Liver (tissue), 9 donors: ENCODE measurements around the gene RIIAD1. TPM values are rescaled to one million over a fixed set of nuclear protein-coding genes. Genes with fewer than 3 reads are reported as not detected.

Experiments used
- DNase-seq: peaks from one replicate; pipeline ENCODE4 v3.0.0-alpha.2; 2017; ENCODE audit warnings: low spot score
- H3K27ac ChIP-seq, 2 donors: one replicate each; pipeline ENCODE4 v1.7.0; 2013; ENCODE audit warnings: inconsistent platforms in 2 of 2, low read length in 2 of 2, control low read depth in 1 of 2, low read depth in 1 of 2, mild to moderate bottlenecking in 1 of 2
- H3K27me3 ChIP-seq, 4 donors: one replicate each; pipeline versions ENCODE4 v1.6.1 to v1.7.0; 2013; ENCODE audit warnings: low read length in 3 of 4, inconsistent platforms in 1 of 4, mild to moderate bottlenecking in 1 of 4, moderate library complexity in 1 of 4; ENCODE audit not compliant: control insufficient read depth in 4 of 4, insufficient read depth in 4 of 4
- H3K36me3 ChIP-seq, 4 donors: one replicate each; pipeline versions ENCODE4 v1.6.1 to v1.7.0; 2013; ENCODE audit warnings: low read length in 3 of 4, mild to moderate bottlenecking in 3 of 4, low read depth in 1 of 4, moderate library complexity in 1 of 4; ENCODE audit not compliant: control insufficient read depth in 4 of 4, insufficient read depth in 3 of 4
- H3K4me1 ChIP-seq, 4 donors: one replicate each; pipeline versions ENCODE4 v1.6.1 to v1.7.0; 2013; ENCODE audit warnings: low read length in 3 of 4, mild to moderate bottlenecking in 3 of 4, moderate library complexity in 1 of 4; ENCODE audit not compliant: control insufficient read depth in 4 of 4, insufficient read depth in 4 of 4
- H3K4me3 ChIP-seq, 3 donors: one replicate each; pipeline versions ENCODE4 v1.6.1 to v1.7.0; 2013; ENCODE audit warnings: low read length in 3 of 3, control low read depth in 1 of 3, low read depth in 1 of 3, mild to moderate bottlenecking in 1 of 3
- H3K9ac ChIP-seq, 2 donors: one replicate each; pipeline ENCODE4 v1.7.0; 2013; ENCODE audit warnings: low read length in 2 of 2, mild to moderate bottlenecking in 2 of 2, moderate library complexity in 2 of 2, control low read depth in 1 of 2, low read depth in 1 of 2
- H3K9me3 ChIP-seq, 4 donors: one replicate each; pipeline versions ENCODE4 v1.6.1 to v1.7.0; 2013; ENCODE audit warnings: low read length in 3 of 4; ENCODE audit not compliant: control insufficient read depth in 4 of 4
- EGR1 ChIP-seq, 2 donors: IDR thresholded peaks; 2 replicates each; pipeline ENCODE4 v1.6.1; 2016 to 2018; ENCODE audit warnings: antibody characterized with exemption in 2 of 2, low read depth in 2 of 2
- FOXA2 ChIP-seq: IDR thresholded peaks from 2 replicates; pipeline ENCODE4 v1.6.1; 2016; ENCODE audit warnings: antibody characterized with exemption
- HNF4A ChIP-seq, 2 donors: conservative IDR thresholded peaks; 2 replicates each; pipeline ENCODE4 v1.6.1; 2016; ENCODE audit warnings: antibody characterized with exemption in 2 of 2, mild to moderate bottlenecking in 2 of 2
- HNF4G ChIP-seq: IDR thresholded peaks from 2 replicates; pipeline ENCODE4 v1.6.1; 2016; ENCODE audit warnings: antibody characterized with exemption
- JUND ChIP-seq, 2 donors: IDR thresholded peaks; 2 replicates each; pipeline ENCODE4 v1.6.1; 2016; ENCODE audit warnings: antibody characterized with exemption in 2 of 2
- NR2F2 ChIP-seq: IDR thresholded peaks from 2 replicates; pipeline ENCODE4 v1.6.1; 2016; ENCODE audit warnings: antibody characterized with exemption
- RXRA ChIP-seq, 2 donors: IDR thresholded peaks; 2 replicates each; pipeline ENCODE4 v1.6.1; 2017 to 2018; ENCODE audit warnings: antibody characterized with exemption in 2 of 2, mild to moderate bottlenecking in 1 of 2
- SP1 ChIP-seq: IDR thresholded peaks from 2 replicates; pipeline ENCODE4 v1.6.1; 2018; ENCODE audit warnings: antibody characterized with exemption, mild to moderate bottlenecking
- TAF1 ChIP-seq: conservative IDR thresholded peaks from 2 replicates; pipeline ENCODE4 v1.6.1; 2016; ENCODE audit warnings: antibody characterized with exemption, mild to moderate bottlenecking
- WGBS: extraction: QIAGEN DNeasy Blood & Tissue Kit; methylation state at CpG from one replicate; pipeline ENCODE4 v1.1.7; 2013; 5-methylcytosine and 5-hydroxymethylcytosine counted together
- polyA plus RNA-seq, 2 donors: library from polyadenylated mRNA; stranded (reverse) in 1 of 2; unstranded in 1 of 2; fragments of 200-250 nt in 1 of 2; fragments of >200 nt in 1 of 2; fragmentation: Nextera tagmentation in 1 of 2; extraction: Ambion mirVana in 1 of 2; gene quantifications; one replicate each; pipeline versions ENCODE4 v1.2.1 to v1.2.3, GENCODE V29; 2013 to 2015
- total RNA-seq, 2 donors: library from RNA; depleted of rRNA; stranded (reverse); fragments of >200 nt; gene quantifications; one replicate each; pipeline ENCODE4 v1.2.3, GENCODE V29; 2014
- TF ChIP-seq, protein P1 (sequence below): IDR thresholded peaks from 2 replicates; pipeline ENCODE4 v1.6.1; 2016; ENCODE audit warnings: antibody characterized with exemption
- TF ChIP-seq, protein P2 (sequence below): IDR thresholded peaks from 2 replicates; pipeline ENCODE4 v1.6.1; 2016; ENCODE audit warnings: antibody characterized with exemption, mild to moderate bottlenecking
- TF ChIP-seq, protein P3 (sequence below): fragments of 150-350 bp; IDR thresholded peaks from 2 replicates; pipeline ENCODE4 v1.5.1; 2017; ENCODE audit warnings: improper control_type of control experiment, low read depth, low read length; ENCODE audit not compliant: missing input control
- TF ChIP-seq, protein P4 (sequence below): IDR thresholded peaks from 2 replicates; pipeline ENCODE4 v1.6.1; 2016; ENCODE audit warnings: antibody characterized with exemption
- TF ChIP-seq, protein P5 (sequence below): IDR thresholded peaks from 2 replicates; pipeline ENCODE4 v1.6.1; 2016; ENCODE audit warnings: antibody characterized with exemption
- donor health status: healthy.
- donor health status: healthy.
- donor health status: healthy.
- donor health status: healthy.
- donor health status: healthy.

RIIAD1 gene
- total and polyA plus RNA-seq, 4 donors: not detected

DNA sequence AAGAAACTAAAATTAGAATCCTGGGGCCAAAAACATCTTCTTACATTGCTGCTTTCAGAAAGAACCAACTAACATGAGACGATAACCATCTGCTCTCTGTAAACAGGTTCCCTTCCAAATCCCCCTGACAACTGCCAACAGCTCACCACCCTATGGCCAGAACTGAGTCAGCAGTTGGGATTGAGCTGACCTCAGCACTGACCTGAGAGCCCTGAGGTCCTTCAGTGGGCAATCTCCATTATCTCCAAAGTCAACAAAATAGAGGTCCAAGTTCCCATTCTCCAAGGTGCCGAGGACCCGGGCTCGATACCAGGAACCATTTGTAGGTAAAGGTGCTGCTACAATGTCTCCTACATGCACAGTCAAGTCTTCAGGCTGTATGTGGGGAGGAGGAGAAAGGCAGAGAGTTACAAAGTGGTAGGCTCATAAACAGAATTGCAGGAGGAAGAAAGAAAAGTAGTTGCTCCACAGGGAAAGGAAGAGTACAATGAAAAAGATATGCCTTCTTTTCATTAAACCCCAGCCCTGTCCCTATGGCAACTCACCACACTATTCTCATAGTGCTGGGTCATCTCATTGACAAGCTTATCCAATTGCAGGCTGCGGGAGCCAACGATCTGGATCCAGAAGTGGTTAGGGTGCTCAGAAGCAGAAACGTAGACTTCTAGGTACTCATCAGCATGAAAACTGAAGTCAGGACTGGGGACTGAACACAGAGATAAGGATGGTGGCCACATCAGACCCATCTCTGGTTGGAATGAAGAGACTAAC lies 54.8 kb downstream of the RIIAD1 start:
- H3K27me3 ChIP-seq: no peaks in the 10 kb centered on the region
- 59% methylated on average over 7 of the region's 7 CpGs for WGBS
- DNase-seq: no peak
- no peaks in the 10 kb centered on the region for H3K9me3 ChIP-seq
- H3K36me3 ChIP-seq: peaks cover 0 to 14% (median 6%) of the 10 kb centered on the region in 4 donors
- peaks cover 0 to 4% (median 1%) of the 10 kb centered on the region in 4 donors for H3K4me1 ChIP-seq
- H3K27ac ChIP-seq: no peak overlapping the region
- no peak for TF ChIP-seq TAF1
- no peak for TF ChIP-seq FOXA2
- no peak for TF ChIP-seq HNF4G
- TF ChIP-seq, protein P1, sequence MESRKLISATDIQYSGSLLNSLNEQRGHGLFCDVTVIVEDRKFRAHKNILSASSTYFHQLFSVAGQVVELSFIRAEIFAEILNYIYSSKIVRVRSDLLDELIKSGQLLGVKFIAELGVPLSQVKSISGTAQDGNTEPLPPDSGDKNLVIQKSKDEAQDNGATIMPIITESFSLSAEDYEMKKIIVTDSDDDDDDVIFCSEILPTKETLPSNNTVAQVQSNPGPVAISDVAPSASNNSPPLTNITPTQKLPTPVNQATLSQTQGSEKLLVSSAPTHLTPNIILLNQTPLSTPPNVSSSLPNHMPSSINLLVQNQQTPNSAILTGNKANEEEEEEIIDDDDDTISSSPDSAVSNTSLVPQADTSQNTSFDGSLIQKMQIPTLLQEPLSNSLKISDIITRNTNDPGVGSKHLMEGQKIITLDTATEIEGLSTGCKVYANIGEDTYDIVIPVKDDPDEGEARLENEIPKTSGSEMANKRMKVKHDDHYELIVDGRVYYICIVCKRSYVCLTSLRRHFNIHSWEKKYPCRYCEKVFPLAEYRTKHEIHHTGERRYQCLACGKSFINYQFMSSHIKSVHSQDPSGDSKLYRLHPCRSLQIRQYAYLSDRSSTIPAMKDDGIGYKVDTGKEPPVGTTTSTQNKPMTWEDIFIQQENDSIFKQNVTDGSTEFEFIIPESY: no peak
- no peak for TF ChIP-seq SP1
- TF ChIP-seq, protein P2, sequence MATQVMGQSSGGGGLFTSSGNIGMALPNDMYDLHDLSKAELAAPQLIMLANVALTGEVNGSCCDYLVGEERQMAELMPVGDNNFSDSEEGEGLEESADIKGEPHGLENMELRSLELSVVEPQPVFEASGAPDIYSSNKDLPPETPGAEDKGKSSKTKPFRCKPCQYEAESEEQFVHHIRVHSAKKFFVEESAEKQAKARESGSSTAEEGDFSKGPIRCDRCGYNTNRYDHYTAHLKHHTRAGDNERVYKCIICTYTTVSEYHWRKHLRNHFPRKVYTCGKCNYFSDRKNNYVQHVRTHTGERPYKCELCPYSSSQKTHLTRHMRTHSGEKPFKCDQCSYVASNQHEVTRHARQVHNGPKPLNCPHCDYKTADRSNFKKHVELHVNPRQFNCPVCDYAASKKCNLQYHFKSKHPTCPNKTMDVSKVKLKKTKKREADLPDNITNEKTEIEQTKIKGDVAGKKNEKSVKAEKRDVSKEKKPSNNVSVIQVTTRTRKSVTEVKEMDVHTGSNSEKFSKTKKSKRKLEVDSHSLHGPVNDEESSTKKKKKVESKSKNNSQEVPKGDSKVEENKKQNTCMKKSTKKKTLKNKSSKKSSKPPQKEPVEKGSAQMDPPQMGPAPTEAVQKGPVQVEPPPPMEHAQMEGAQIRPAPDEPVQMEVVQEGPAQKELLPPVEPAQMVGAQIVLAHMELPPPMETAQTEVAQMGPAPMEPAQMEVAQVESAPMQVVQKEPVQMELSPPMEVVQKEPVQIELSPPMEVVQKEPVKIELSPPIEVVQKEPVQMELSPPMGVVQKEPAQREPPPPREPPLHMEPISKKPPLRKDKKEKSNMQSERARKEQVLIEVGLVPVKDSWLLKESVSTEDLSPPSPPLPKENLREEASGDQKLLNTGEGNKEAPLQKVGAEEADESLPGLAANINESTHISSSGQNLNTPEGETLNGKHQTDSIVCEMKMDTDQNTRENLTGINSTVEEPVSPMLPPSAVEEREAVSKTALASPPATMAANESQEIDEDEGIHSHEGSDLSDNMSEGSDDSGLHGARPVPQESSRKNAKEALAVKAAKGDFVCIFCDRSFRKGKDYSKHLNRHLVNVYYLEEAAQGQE: no peak
- no peak overlapping the region for H3K4me3 ChIP-seq
- H3K9ac ChIP-seq: no peak overlapping the region

DNA sequence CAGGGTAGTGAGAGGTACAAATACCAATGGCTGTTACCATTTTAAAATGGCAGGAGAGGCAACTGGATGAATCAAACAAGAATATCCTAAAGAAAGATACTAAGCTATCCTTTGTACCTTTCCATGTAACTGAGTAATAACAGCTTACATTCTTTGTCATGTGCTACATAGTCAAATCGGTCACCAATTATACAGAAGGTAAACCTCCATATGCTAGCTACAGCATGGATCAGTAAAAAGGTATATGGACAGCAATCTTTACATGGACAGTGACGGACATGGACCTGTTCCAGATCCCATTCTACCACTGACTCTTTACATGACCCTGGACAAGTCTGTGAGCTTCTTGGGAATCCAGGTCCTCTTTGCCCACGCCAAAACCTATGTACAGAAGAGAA lies 55.3 kb downstream of the RIIAD1 start:
- Histone ChIP-seq H3K4me1 (peaks cover 0 to 4% (median 1%) of the 10 kb centered on the region in 4 donors), H3K27ac (no peak overlapping the region), H3K9me3 (no peaks in the 10 kb centered on the region), H3K9ac (no peak overlapping the region), H3K4me3 (no peak overlapping the region), H3K36me3 (peaks cover 0 to 15% (median 7%) of the 10 kb centered on the region in 4 donors), H3K27me3 (no peaks in the 10 kb centered on the region)
- DNase-seq: no peak
- TF ChIP-seq RXRA (IDR thresholded peaks at IDR 0.05) (no peak), FOXA2 (no peak), NR2F2 (no peak), EGR1 (IDR thresholded peaks at IDR 0.05; ENCODE audit: low read depth in 2 of 2) (no peak), SP1 (no peak), JUND (IDR thresholded peaks at IDR 0.05) (no peak), TAF1 (no peak), HNF4A (conservative IDR thresholded peaks at IDR 0.05) (no peak)
- TF ChIP-seq, protein P3, sequence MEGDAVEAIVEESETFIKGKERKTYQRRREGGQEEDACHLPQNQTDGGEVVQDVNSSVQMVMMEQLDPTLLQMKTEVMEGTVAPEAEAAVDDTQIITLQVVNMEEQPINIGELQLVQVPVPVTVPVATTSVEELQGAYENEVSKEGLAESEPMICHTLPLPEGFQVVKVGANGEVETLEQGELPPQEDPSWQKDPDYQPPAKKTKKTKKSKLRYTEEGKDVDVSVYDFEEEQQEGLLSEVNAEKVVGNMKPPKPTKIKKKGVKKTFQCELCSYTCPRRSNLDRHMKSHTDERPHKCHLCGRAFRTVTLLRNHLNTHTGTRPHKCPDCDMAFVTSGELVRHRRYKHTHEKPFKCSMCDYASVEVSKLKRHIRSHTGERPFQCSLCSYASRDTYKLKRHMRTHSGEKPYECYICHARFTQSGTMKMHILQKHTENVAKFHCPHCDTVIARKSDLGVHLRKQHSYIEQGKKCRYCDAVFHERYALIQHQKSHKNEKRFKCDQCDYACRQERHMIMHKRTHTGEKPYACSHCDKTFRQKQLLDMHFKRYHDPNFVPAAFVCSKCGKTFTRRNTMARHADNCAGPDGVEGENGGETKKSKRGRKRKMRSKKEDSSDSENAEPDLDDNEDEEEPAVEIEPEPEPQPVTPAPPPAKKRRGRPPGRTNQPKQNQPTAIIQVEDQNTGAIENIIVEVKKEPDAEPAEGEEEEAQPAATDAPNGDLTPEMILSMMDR: no peak
- TF ChIP-seq, protein P4, sequence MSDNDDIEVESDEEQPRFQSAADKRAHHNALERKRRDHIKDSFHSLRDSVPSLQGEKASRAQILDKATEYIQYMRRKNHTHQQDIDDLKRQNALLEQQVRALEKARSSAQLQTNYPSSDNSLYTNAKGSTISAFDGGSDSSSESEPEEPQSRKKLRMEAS: no peak
- TF ChIP-seq, protein P1: no peak
- TF ChIP-seq, protein P5, sequence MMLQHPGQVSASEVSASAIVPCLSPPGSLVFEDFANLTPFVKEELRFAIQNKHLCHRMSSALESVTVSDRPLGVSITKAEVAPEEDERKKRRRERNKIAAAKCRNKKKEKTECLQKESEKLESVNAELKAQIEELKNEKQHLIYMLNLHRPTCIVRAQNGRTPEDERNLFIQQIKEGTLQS: no peak
- TF ChIP-seq, protein P2: no peak
- 80% methylated on average over 3 of the region's 3 CpGs for WGBS
